Measurements from ENCODE around the gene CRABP1.

Gene CRABP1

DNA sequence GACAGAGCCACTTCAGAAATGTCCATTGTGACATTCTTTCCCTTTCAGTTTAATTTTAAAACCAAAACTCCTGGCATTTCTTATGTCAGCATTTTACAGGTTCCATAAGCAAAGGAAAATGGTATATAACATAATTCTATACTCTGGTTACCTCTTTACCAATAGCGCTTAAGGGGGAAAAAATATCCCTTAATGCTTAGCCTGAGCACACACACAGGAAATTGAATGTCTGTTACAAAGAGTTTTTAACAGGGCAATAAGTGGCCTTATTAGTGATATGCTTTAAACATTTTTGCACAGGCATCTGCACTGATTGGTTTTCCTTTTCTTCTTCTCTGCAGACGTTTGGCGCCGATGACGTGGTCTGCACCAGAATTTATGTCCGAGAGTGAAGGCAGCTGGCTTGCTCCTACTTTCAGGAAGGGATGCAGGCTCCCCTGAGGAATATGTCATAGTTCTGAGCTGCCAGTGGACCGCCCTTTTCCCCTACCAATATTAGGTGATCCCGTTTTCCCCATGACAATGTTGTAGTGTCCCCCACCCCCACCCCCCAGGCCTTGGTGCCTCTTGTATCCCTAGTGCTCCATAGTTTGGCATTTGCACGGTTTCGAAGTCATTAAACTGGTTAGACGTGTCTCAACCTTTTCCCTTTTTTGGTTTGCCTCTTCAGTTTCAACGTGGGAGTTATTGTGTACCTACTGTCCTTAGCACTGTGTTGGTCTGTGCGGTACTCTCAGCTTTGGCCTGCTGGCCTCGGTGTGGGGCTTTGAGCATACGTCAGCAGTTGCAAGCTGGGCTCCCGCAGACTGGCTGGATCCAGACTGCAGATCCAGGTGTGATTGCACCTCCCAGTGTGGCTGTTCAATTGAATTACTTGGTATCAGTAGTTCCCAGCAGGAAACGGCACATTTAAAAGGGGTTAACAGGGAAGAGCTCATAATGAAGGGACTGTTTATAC lies 7.7 kb downstream of the CRABP1 start:
- DNase-seq, result no peak

GRCh38 chr15:78350058-78350457 lies 9.9 kb downstream of the CRABP1 start:
- no peak for DNase-seq

- no peak for DNase-seq
Observed at GRCh38 chr15:78351539-78351938, 11.4 kb downstream of the CRABP1 start.

- DNase-seq, result no peak
Observed at GRCh38 chr15:78353093-78353492, 12.9 kb downstream of the CRABP1 start.

- DNase-seq, result no peak
Observed at GRCh38 chr15:78355177-78355576, 15.0 kb downstream of the CRABP1 start.

- no peak for DNase-seq
Observed at GRCh38 chr15:78358102-78358870, 18.1 kb downstream of the CRABP1 start.

DNA sequence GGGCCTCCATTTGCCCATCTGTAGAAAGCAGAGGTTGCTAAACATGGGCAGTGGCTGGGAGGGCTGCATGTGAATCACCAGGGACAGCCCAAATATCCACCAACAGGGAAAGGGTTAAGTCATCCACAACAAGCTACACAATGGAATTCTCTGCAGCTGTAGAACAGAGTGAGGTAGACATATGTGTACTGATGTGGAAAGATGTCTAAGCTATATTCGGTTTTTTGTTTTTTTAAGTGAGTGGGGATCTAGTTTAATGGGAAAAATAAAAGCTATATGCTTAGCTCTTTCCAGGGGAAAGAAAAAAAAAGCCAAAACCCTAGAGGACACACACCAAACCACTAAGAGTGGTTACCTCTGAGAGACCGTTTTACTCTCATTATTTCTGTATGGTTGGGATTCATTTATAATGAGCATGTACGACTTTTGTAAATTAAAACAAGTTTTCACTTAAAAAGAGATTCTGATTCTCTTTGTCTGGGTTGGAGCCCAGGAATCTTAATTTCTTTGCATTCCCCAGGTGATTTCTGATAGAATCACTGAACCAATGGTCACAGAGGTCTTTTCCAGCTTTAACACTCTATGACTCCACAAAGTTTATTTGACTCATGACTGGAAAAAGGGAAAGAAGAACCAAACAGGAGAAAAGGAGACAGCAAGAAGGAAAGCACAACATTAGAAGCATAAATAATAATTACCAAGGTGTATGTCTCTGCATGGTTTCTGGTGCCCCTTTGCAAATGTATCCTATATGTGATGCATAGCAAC lies 19.1 kb downstream of the CRABP1 start:
- DNase-seq, result no peak

DNA sequence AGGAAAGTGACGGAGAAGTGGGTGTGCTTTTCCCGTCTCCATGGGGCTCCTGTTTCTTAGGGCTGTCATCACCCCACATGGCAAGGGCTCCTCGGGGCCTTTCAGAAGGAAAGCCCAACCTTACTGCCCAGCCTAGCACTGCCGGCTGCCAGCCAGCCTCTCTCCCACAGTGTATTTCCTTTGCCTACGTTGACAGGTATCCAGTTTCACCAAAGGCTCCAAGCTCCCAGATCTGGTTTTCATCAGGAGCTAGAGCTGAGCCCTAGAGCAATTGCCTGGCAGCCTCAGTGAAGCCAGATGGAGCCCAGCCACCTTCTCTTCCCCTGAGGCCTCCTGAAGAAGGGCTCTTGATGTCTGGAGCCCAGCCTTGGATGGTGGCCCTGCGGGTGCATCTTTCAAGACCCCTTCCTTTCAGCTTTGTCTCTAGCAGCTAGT lies 20.2 kb downstream of the CRABP1 start:
- DNase-seq, result no peak

DNA sequence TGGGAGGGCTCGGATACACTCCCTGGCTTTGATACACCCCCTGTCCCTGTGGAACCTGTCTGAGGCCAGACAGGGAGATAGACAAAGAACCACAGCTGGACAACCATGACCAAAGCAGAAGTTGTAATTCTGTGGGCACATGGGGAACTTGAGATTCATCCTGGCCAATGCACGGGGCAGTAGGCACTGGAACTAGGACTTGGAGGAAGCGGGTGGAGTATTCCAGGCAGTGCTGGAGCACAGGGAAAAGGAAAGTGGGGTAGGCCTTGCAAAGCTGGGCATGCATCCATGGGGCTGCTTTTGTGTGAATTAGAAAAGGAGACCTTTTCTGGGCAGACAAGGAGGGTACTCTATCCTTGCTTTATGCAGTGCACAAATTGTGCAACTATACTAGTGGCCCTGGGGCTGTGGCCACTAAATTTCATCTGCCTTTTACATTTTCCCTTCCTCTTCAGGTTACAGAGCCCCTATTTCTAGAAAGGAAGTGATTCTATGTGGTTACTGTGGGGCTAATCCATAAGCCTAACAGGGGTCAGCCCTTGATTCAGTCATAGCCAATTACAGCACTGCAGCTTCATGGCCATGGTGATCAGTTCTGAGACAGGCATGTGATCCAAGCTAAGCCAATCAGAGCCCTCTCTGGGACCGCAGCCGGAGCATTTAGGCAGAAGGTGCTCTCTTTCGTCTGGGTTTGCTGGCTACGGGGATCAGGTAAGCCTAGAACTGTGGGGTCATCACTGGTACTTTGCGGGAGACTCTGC lies 21.0 kb downstream of the CRABP1 start:
- no peak for DNase-seq

GRCh38 chr15:78361771-78362506 lies 21.8 kb downstream of the CRABP1 start:
- no peak for DNase-seq

DNA sequence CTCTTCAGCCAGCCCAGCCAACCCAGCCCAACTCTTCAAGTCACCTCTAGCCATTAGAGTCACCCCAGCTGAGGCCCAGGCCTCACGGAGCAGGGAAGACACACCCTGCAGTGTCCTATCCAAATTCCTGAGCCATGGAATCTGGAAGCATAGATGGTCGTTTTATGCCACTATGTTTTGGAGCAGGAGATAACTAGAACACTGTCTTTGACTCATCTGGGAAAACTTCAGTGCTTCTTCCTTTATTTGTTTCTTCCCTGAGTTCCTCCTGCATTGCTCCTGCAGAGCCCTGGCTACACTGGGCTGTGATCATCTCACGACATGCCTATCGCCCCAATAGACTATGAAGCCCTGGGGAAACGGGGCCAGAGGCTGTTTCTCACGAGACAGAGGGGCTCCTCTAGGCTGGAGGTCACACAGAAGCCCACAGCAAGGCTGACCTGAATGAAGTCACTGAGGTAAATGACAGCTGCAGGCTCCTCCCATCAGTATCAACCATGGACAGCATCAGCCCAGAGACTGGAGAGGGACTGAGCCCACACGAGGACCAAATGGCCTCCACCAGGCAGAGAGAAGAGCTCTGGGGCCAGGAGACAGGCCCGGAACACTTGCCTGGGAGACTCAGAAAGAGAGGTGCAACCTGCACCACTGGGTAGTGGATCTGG lies 22.7 kb downstream of the CRABP1 start:
- no peak for DNase-seq

DNA sequence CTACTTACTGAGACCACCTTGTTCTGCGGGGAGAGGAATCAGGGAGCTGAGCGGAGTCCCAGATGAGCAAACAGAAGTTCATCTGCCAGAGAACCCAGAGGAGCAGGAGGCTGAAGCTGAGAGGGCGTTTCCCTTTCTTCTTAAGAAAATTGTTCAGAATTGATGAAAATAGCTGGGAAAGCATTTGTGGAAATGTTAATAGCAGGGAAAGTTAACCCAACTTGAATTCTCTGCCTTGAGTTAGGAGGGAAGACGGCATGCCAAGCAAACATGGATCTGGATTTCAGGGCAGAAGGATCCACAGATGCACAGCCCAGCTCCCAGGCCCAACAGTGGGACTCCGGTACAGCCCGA lies 23.2 kb downstream of the CRABP1 start:
- DNase-seq, result no peak

DNA sequence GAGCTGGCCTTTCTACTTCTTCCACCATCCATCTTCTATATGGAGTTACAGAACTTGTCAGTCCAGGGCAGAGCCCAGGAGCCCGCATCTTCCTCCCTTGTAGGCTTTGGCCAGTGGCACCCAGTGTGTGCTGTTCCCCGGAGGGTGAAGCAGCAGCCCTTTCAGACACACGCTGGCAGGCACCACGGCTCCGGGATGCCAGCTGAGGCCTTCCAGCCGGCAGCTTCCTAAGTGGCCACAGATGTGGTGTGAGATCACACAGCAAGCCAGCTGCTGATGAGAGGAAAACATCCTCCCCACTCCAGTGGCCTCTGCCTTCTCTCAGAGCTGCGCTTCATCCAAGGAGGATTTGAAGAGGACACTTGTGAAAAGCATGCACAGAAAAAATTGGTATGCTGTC lies 24.1 kb downstream of the CRABP1 start:
- no peak for DNase-seq

DNA sequence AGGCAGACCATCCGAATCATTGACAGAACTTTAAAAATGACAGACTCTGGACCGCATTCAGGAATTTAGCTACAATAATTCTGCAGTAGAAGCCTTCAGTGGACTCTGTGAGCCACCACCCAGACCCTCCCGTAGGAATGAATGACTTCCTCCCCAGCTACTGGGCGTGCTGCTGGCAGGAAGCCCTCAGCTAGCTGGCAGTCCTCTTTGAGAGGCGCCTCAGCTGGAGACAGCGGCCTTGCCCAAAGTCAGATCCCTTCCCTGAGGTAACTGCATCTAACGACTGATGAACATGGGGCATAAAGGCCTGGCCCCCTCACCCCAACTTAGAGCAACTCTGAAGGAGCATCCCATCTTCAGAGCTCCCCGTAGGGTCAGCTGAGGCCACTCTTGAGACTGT lies 25.8 kb downstream of the CRABP1 start:
- no peak for DNase-seq

GRCh38 chr15:78366342-78366741 lies 26.2 kb downstream of the CRABP1 start:
- no peak for DNase-seq

DNA sequence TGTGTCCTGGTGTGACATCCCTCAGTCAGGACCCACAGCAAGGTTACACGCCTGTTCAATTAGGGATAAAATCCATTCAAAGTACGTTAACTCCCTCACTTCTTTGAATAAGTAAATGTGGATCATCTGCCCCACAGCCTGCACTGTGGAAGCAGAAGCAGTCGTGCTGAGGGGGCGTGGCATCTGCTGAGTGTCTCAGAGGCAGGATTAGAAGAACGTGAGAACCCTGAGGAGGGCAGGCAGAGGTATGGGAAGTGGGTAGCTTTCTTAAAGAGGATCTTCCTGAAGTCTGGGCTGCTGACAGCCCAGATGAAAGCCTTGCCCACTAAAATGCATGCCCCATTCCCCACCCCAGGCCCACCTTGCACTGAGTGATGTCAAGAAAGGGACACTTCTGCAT lies 28.5 kb downstream of the CRABP1 start:
- no peak for DNase-seq

DNA sequence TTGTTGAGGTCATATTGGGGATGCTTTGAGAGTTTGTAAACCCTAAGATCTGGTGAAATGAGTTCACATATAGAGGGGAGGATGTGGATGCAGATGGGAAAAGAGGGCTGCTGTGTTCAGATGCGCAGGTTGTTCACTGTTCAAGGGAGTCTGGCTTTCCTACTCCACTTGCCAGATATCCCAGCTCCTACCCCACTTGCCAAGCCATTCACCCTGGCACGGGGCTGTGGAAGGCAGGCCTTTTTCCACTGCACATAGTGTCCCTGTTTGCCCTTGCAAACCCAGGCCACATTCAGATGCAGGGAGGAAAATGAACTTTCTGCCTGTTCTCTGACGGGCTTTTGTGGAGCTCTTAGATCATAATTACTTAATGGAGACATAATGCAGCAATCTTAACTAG lies 29.0 kb downstream of the CRABP1 start:
- no peak for DNase-seq

GRCh38 chr15:78370013-78370412 lies 29.9 kb downstream of the CRABP1 start:
- DNase-seq, result no peak

DNA sequence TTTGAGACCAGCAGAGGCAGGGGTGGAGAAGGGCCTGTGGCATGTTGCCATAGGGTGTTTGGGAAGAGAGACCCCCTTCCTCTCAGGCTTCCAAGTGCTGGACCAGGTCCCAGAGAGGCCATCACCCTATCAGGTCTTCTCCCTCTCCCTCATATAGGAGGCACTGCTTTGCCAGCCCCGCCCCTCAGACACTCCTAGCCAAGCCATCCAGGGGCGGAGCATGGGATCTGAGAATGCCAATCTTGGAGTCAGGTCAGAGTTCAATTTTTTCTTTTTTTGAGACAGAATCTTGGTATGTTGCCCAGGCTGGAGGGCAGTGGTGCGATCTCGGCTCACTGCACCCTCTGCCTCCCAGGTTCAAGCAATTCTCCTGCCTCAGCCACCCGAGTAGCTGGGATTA lies 32.7 kb downstream of the CRABP1 start:
- no peak for DNase-seq

DNA sequence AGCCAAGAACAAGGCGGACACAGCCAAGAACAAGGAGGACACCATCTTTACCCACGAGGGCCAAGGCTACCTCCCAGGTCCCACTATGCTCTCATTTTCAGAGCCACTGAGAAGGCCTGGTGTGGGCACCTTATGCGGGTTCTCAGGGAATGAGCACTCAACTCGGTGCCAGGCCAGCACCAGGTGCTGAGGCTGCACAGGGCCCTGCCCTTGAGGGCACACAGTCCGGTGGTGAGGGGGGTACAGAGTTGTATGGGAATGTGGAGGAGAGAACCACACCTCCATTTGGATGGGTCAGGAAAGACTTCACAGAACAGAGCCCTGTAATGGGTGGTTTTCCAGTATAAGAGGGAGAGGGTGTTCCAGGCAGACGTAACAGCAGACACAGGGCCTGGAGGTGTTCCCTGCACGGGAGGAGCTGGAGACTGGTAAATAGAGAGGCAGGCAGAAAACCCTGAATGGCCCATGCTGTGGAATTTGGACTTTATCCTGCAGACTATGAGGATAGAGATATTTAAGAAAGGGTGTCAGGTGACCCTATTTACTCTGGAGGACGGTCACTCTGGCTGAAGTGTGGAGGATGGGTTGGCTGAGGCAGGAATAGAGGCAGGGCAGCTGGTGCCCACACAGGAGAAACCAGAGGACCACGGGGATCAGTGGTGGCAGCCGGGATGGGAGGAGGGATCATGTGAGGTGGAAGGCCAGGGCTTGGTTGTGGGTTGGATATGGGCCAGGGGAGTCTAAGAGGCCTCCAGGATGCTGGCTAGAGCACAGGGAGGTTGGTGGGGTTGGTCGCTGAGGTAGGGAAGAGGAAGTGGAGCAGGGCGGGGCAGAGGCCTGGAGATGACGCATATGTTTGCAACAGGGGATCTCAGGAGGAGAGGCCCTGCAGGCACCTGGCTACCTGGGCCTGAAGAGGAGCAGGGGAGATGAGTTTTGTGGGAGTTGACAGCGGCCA lies 34.6 kb downstream of the CRABP1 start:
- DNase-seq, result no peak
